ENCODE results near the gene PTTG2. TPM values are rescaled to one million over a fixed set of nuclear protein-coding genes. Genes with fewer than 3 reads are reported as not detected.

The PTTG2 gene
- total and polyA plus RNA-seq, 2 of the 13 experiments (the other 11 are each of a cell fraction or from before 2014, with no cell fraction given) = not detected

DNA sequence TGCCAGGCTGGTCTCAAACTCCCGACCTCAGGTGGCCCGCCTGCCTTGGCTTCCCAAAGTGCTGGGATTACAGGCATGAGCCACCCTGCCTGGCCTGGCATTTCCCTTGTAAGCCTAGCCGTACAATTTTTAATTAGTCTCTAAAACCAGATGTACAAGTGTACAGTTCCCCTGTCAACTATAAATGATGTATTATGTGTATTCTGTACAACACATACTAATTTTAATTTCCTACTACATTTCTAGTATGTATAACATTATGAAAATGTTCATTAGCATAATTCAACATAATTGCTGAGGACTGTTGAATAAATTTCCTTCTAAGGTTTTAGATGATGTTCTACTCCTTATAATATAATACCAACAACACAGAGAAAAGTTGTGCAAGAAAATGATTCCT is 41.5 kb upstream of the PTTG2 start:
- intact Hi-C loops (cut with micrococcal nuclease; ENCODE audit: unreplicated experiment) (no loop called here), in situ Hi-C loops (cut with HindIII; ENCODE audit: extremely low pct_ligation_motif_present, low pct_unique_long_range_greater_than_20kb) (no loop called here)
- Histone ChIP-seq H2AFZ (ENCODE audit: low read length) (no peak overlapping the region), H3K36me3 (replicated peaks in 1 of 2; ENCODE audit: control insufficient read depth in 1 of 2, insufficient read depth in 2 of 2, low read length in 2 of 2) (no peaks in the 10 kb centered on the region), H4K20me1 (ENCODE audit: insufficient read depth, low read length) (no peaks in the 10 kb centered on the region), H3K27me3 (ENCODE audit: control insufficient read depth in 1 of 2, insufficient read depth in 2 of 2, low read length in 2 of 2) (0 out of 5 replicates have a peak, but pooled peaks cover 0 to 4% of the 10 kb centered on the region in 2 experiments), H3K4me3 (replicated peaks in 1 of 3; ENCODE audit: insufficient read depth in 1 of 3, low read depth in 2 of 3, low read length in 3 of 3) (no peak overlapping the region), H3K4me2 (ENCODE audit: low read depth, low read length) (no peak overlapping the region), H3K9ac (ENCODE audit: insufficient read depth, low read depth, low read length) (no peak overlapping the region), H3K27ac (ENCODE audit: extremely low read length, insufficient read depth, low read length) (no peak overlapping the region), H3K4me1 (ENCODE audit: insufficient read depth, low read length) (0 out of 2 replicates have a peak, but pooled peaks cover 9% of the 10 kb centered on the region), H3K9me3 (ENCODE audit: low read length) (no peaks in the 10 kb centered on the region), H3K79me2 (ENCODE audit: insufficient read depth, low read length) (no peaks in the 10 kb centered on the region)
- POLR2A ChIA-PET = no interaction called here
- no peak for TF ChIP-seq PHB2 (IDR thresholded peaks at IDR 0.05; ENCODE audit: partially characterized antibody)
- no peak for TF ChIP-seq ZNF234 (CRISPR knock-in tag; conservative IDR thresholded peaks at IDR 0.05)
- TF ChIP-seq ZNF747 (CRISPR knock-in tag; IDR thresholded peaks at IDR 0.05; ENCODE audit: borderline replicate concordance) = no peak
- no peak for TF ChIP-seq ZBTB7B (CRISPR knock-in tag; IDR thresholded peaks at IDR 0.05)
- no peak for TF ChIP-seq SRSF1 (optimal IDR thresholded peaks at IDR 0.05; ENCODE audit: low read depth, low read length)
- TF ChIP-seq ZBTB25 (CRISPR knock-in tag; IDR thresholded peaks at IDR 0.05) = no peak
- TF ChIP-seq, protein P1, sequence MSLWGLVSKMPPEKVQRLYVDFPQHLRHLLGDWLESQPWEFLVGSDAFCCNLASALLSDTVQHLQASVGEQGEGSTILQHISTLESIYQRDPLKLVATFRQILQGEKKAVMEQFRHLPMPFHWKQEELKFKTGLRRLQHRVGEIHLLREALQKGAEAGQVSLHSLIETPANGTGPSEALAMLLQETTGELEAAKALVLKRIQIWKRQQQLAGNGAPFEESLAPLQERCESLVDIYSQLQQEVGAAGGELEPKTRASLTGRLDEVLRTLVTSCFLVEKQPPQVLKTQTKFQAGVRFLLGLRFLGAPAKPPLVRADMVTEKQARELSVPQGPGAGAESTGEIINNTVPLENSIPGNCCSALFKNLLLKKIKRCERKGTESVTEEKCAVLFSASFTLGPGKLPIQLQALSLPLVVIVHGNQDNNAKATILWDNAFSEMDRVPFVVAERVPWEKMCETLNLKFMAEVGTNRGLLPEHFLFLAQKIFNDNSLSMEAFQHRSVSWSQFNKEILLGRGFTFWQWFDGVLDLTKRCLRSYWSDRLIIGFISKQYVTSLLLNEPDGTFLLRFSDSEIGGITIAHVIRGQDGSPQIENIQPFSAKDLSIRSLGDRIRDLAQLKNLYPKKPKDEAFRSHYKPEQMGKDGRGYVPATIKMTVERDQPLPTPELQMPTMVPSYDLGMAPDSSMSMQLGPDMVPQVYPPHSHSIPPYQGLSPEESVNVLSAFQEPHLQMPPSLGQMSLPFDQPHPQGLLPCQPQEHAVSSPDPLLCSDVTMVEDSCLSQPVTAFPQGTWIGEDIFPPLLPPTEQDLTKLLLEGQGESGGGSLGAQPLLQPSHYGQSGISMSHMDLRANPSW (CRISPR knock-in tag; IDR thresholded peaks at IDR 0.05; ENCODE audit: borderline replicate concordance) = no peak
- DNase-seq (ENCODE audit: low spot score) (no peak), ATAC-seq (no peak), FAIRE-seq (no peak)
- BruUV-seq (replicated peaks) = no TSS peak
- 50% methylated on average over 3 of the region's 3 CpGs for WGBS (ENCODE audit: low lambda C conversion rate)
- CTCF ChIA-PET (ENCODE audit: low intra/inter-chr PET ratio, low total read pairs) = no interaction called here

Measured in HepG2 (cell line).